AG10803 (cell line): Measurements from ENCODE around the gene RB1.

ENCODE experiments used
- DNase-seq: peaks from one replicate; pipeline ENCODE4 v3.0.0; 2010; ENCODE audit warnings: low read depth
- H3K4me3 ChIP-seq: 2 replicates; pipeline ENCODE4 v1.5.1; 2011; ENCODE audit warnings: mild to moderate bottlenecking, low read length, control low read depth
- CTCF ChIP-seq: conservative IDR thresholded peaks from 2 replicates; pipeline ENCODE4 v1.5.1; 2011; ENCODE audit warnings: mild to moderate bottlenecking, low read length, control low read depth, inconsistent platforms

The RB1 gene

DNA sequence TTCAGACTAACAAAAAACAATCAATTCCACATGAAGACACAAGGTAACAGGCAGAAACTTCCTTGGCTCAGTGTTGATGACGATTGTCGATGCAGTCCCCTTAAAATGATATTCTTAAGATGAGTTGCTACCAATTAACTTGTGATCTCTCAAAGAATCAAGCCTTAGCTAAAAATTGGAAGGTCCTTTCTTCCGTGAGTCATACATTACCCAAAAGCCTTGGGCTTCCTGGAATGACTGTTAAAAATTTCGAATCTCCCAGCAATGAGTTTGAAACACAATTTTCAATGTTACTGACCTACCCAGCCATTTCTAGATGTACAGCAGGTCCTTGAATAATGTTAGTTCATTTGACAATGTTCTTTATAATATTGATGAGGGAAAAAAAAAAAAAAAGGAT is 28.0 kb upstream of the RB1 start:
- DNase-seq, result peak; percentile 3
- H3K4me3 ChIP-seq, result no peak overlapping the region
- no peak for TF ChIP-seq CTCF

DNA sequence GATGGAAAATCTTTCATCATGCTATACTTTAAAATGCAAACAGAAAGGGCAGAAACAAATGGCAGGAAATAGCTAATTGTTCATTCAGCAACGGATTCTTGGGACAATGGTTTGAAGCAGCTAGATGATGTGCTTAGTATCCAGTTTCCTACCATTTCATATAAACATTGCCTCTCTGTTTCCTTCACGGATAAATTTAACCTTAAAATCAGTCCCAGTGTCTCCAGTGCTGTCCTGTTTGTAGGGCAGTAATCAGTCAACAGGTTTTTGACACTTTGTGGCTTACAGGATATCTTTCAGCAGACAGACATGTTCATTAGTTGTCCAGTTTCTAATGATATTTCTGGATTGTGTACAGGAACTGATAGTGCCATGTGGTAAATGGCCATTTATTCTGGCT is 24.7 kb upstream of the RB1 start:
- H3K4me3 ChIP-seq, result no peak overlapping the region
- no peak for DNase-seq
- no peak for TF ChIP-seq CTCF

DNA sequence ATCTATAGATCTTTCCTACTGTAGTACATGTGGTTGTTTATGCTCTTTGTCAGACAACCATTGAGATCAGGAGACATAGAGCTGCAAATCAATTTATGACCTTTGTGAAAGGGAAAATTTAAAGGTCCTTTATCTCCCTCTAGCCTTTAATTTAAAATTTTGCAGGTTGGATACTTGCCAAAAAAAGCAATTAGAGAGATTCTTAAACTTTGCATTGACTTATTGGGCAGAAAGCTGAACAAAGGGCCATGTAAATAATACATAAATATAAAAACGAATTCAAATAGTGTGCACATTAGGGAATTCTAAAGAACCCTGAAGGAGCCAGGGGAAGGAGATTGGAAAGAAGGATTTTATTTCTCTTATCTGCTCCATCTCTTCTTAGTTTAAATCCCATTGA is 22.0 kb upstream of the RB1 start:
- H3K4me3 ChIP-seq, result no peak overlapping the region
- no peak for DNase-seq
- no peak for TF ChIP-seq CTCF

GRCh38 chr13:48291730-48292129 is 11.8 kb upstream of the RB1 start:
- TF ChIP-seq CTCF, result no peak
- no peak overlapping the region for H3K4me3 ChIP-seq
- no peak for DNase-seq

GRCh38 chr13:48292650-48293049 is 10.9 kb upstream of the RB1 start:
- no peak overlapping the region for H3K4me3 ChIP-seq
- no peak for TF ChIP-seq CTCF
- DNase-seq, result no peak

DNA sequence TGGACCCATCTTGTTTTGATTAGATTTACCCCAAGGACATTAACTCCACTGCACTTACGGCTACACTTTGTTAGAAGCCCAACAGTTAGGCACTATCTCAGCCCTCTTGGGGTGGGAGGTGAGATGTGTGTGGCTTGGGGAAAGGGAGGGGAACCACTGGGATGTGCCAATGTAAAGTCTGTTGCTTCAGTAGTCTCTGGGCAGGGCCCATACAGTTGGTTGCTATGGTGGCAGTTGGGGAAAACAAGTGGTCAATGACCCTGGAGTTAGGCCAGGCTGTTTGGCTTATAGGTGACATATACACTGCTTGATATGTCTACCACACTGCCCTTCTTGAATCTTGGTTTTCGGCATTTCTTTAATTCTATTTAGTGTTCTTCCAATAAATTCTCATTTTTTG is 8.9 kb upstream of the RB1 start:
- no peak overlapping the region for H3K4me3 ChIP-seq

GRCh38 chr13:48295271-48295670 is 8.3 kb upstream of the RB1 start:
- TF ChIP-seq CTCF, result no peak
- no peak overlapping the region for H3K4me3 ChIP-seq
- no peak for DNase-seq

More for the DNA sequence above, 8.9 kb upstream of the RB1 start:
- TF ChIP-seq CTCF, result no peak
- DNase-seq, result no peak
